Dedifferentiated amniotic fluid mesenchymal stem cell (primary cell): ENCODE measurements around the gene CHAD.
A peak's percentile ranks its signal among the peaks of the same experiment; 100 is the strongest.
"Not testable (repeated sequence)": the region's sequence is repeated elsewhere in the genome, so short reads cannot be mapped to it uniquely, and the experiment has no call there.

Experiments
- DNase-seq: peaks from one replicate; pipeline ENCODE4 v3.0.0-alpha.2; 2016; ENCODE audit errors: extremely low spot score

The CHAD gene

DNA sequence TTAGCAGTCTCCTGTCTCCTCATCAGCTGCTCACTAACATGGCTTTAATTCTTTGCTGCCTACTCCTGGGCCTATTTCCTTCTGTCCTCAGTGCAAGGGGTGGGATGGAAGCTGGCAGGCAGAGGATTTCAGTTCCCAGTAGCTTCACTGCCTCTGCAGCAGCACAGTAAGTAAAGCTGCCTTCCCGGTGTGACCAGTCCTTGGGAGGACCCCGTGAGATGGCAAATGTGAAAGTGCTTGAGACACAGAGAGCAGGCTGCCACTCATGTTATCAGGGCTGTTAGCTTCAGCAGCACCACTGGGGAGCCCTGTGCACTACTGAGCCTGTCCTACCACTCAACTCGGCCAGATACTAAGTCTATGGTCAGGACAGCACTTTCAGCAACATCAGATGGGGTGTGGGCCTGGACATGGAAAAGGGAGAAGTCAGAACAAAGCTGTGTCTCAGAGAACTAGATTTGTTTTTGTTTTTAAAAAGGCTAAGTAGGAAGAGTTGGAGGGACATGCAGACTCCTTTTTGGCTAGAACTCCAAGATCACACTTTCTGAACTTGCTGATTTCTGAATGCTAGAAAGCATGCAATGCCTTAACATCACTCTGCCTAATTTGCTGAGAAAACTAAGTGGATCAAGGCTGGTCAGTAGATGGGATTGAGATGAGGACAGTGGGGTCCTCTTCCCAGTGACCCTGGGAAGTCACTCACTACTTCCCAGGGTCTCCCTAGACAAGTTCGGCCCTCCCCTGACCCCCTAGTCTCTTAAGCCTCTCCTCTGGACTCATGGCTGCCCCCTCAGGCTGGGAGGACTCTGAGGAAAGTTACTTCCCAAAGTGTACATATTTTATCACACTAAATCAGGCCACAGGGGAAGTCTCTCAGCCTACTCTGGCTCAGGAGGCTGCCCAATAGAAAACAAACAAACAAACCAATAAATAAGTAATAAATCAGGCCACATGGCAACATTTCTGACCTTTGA lies 41.6 kb downstream of the CHAD start:
- DNase-seq = peak; percentile 32

- DNase-seq = no peak
These were observed 42.3 kb downstream of the CHAD start for GRCh38 chr17:50426472-50426782.

DNA sequence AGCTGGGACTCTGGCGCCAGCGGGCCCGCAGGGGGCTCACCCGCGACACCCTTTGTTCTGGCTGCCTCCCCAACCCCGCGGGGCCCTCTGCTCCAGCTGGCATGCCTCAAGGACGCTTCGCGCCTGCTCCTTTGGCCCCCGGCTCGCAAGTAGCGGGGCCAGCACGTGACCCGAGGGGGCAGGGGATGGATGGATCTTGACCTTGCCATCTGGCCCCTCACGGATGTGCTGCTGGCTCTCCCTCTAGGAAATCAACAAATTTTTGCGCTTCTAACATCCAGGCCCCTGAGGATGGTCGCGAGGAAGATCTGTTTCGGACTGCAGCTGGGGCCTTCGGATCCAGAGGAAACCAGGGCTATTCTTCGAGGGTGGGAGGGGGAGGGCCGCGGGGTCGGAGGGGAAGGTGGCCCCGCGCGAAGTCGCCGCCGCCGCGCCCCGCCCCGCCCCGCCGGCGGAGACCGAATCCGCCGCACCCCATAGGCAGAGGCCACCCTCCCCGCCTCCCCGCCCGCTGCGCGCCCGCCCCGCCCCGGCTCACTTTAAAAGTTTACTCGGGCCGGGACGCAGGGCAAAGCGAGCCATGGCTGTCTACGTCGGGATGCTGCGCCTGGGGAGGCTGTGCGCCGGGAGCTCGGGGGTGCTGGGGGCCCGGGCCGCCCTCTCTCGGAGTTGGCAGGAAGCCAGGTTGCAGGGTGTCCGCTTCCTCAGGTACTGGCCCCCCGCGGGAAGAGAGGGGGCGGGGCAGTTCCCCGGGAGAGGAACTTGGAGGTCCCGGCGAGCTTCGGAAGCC lies 42.8 kb downstream of the CHAD start, which contains the start of gene ACSF2:
ACSF2 (plus strand) TSS at position 537 of the 790 bp plus-strand sequence; CDS start at position 581, 44 bp downstream.
- no peak for DNase-seq

DNA sequence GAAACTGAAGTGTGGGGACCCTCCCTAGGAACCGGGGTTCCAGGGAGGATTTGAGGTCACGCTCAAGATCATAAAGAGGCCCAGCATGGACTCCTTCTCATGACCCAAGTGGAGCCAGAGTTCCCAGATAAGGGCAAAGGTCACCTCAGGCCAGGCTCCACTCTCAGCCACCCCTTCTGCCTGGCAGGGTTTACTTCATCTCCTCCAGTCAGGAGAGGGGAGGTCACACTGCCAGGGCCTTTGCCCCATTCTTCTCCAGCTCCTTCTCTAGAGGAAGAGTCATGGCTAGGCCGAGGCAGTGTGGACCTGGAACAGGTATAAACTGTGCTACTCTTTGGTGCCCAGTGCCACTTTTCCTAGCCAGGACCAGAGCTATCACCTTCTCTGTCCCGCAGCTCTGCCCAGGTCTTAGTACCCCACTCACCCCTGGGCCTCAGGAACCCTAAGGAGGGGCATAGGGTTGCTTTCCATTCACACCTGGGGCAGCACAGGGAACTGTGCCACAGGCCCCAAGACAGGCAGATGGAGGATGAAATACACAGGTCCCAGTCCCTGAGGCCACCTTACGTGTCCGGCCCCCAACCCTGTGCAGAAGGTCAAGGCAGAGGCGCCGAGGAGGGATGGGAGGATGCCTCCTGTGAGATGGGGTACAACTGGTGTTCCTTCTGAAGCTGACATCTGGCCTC lies 43.5 kb downstream of the CHAD start:
- DNase-seq = no peak

- no peak for DNase-seq
These were observed 44.3 kb downstream of the CHAD start for GRCh38 chr17:50424246-50424995.

GRCh38 chr17:50423553-50424159 lies 45.0 kb downstream of the CHAD start:
- DNase-seq = no peak

DNA sequence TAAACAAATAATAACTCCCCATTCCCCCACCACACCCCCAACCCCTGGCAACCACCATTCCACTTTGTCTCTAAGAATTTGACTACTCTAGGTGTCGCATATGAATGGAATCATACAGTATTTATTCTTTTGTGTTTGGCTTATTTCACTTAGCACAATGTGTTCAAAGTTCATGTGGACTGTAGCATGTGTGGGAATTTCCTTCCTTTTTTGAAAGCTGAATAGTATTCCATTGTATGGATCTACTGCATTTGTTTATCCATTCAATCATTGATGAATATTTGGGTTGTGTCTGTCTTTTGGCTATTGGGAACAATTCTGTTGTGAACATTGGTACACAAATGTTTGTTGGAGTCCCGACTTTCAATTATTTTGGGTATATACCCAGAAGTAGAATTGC lies 45.9 kb downstream of the CHAD start:
- no peak for DNase-seq

DNA sequence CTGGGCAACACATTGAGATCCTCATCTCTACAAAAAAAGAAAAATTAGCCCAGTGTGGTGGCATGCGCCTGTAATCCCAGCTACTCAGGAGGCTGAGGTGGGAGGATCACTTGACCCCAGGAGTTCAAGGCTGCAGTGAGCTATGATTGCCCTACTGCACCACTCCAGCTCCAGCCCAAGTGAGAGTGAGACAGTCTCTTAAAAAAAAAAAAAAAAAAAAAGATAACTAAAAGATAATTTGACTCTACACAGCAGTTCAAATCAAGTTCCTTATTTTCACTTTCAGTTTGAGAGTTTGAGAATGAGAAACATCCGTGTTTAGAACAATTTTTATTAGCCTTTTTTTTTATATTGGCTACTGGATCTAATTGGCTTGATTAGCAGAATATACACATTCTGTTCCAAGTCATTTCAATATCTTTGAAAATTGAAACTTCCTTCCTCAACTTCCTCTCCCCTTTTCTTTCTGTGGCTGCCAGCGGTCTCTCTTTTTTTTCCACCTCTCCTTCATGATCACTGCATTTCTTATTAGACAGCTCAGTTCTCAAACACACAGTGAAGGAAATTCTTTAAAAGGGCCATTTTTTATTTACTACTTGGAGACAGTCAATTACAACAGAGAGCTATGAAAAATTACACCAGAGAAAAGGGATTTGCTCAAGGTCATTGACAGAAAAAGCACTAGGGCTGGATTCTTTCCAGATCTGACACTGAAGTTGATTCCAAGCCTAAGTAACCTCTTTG lies 47.2 kb downstream of the CHAD start:
- DNase-seq = no peak

DNA sequence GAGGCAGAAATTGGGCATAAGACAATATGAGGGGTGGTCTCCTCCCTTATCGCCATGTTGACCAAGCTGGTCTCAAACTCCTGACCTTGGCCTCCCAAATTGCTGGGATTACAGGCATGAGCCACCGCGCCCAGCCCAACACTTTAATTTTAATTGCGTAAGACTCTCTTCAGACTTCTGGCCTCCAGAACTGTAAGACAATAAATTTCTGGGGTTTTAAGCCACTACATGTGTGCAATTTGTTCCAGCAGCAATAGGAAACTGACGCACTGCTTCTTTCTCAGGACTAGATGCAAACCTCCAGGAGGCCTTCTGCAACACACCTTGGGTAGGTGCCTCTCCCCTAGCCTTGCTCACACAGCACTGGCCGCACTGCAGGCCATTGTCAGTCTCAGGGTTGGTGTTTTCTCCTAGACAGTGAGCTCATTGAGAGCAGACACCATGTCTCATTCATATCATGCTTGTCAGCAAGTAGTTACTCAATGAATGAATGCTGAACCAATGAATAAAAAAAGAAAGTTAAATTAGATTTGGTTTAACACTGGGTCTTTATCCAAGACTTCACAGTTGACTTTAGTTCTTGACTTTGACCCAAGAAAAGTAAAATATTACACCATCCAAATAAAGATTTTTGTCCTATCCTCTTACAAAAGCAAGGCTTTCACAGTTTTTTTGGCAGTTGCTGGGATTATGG lies 48.1 kb downstream of the CHAD start:
- DNase-seq = no peak

DNA sequence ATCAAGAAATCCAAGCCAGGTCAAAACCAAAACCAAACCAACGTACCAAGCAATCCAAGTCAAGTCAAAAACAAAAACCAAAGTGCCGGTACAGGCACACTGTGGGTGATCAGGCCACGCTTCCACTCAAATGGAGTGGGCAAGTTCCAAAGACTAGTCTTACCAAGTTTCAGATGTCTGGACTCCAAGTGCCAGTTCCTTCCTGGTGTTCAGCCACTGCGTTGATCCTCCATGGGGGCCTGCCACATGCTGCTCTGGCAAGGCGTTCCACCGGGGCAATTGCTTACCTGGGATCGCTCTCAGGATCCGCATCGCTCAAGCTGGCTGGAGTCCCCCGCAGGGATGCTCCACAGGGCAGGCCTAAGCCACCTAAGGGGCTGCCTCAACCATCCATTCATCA lies 49.1 kb downstream of the CHAD start:
- not testable (repeated sequence) for DNase-seq

DNA sequence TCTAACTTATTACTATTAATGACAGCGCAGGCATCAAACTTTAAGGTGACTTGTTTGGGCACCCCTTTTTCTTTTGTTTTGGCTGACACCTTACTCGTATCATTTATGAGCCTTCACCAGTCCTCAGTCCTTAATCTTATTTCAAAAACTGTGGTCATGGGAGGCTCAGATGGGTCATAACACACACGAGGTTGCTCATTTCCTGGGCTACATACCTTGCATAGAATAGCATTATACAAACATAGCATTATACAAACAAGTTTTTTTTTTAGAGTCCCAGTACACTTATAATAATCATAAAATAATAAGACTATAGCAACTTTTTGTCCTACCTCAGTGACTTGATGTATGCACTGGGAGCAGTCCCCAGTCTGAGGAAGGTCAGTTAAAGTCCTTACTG lies 53.9 kb downstream of the CHAD start:
- no peak for DNase-seq
